Activated CD4-positive, alpha-beta T cell treated with anti-CD3 and anti-CD28 coated beads, Interleukin-2, Interleukin-6, amounts not matched to agents 100 ng/mL and 50 ng/mL, durations not matched to agents 16 hours and 8 hours (primary cell): ENCODE results near the gene DYSF.

ENCODE experiments used
- DNase-seq: peaks from one replicate; pipeline ENCODE4 v3.0.0-alpha.2; 2020

Gene DYSF

GRCh38 chr2:71715241-71715750 is 261.9 kb downstream of the DYSF start:
- no peak for DNase-seq

- no peak for DNase-seq
These were observed 262.8 kb downstream of the DYSF start for GRCh38 chr2:71715951-71716696.

GRCh38 chr2:71716697-71717624 is 263.6 kb downstream of the DYSF start:
- no peak for DNase-seq

GRCh38 chr2:71718686-71719085 is 265.3 kb downstream of the DYSF start:
- no peak for DNase-seq

DNA sequence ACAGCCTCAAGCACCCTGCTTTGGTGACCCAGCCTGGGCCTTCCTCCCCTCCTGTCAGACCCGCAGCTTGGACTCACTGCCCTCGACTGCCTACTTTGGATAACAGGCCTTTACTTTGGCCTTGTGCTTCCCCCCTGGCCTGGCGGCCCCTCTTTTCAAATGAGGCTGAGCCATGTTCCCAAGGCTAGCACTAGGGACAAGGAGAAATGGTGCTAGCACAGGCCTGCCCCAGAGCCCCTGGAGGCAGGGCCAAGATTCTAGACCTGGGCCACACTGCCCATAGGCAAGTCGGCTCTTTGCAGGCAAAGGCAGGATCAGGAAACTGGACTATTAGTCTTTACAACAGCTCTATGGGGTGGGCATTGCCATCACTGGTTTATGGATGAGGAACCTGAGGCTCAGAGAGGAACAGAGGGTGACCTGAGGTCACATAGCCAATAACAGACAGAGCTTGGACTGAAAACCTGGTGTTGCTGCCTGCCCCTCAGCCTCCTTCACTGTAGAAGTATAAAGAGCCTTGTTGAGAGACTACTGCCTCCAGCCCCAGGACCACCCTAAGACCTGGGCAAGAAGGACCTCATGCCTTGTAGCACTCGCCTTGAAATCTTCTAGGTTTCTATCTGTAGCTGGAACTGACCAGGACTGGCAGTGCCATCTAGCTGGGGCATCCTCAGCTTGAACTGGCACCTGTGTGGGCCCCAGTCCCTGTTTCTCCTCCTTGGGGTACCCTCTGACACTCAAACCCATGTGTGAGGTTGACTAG is 266.3 kb downstream of the DYSF start:
- no peak for DNase-seq

- no peak for DNase-seq
These were observed 266.9 kb downstream of the DYSF start for GRCh38 chr2:71720283-71720560.

- no peak for DNase-seq
These were observed 267.4 kb downstream of the DYSF start for GRCh38 chr2:71720596-71721361.

DNA sequence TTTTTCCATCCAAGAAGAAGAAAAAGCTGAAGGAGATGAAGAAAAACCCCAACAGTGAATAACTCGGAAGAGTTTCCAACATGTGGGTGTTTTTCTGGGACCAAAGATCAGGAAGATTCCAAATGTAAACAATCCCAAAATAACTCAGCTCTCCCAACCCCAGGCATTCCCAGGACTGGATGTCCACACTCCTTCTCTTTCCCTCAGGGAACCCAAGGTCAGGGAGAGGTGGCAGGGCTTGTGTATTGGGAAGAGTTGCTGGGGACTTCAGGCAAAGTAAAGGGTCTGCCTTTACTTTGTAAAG is 268.0 kb downstream of the DYSF start:
- DNase-seq = no peak

GRCh38 chr2:71721669-71722068 is 268.3 kb downstream of the DYSF start:
- no peak for DNase-seq

DNA sequence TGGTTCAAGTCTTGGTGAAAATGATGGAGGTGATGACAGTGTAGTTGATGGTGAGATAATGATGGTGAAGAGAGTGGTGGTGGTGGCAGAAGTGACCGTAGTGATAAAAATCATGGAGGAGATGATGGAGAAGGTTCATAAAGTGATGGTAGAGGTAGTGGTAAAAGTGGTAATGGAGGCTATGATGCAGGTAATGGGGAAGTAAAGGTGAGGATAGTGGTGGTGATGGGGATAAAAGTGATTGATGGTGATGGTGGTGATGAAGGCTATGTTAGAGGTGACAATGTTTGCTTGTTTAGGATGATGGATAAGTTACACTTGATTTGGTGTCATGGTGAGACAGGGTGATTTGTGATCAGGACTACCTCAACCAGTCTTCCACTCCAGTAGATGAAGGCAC is 268.9 kb downstream of the DYSF start:
- no peak for DNase-seq

DNA sequence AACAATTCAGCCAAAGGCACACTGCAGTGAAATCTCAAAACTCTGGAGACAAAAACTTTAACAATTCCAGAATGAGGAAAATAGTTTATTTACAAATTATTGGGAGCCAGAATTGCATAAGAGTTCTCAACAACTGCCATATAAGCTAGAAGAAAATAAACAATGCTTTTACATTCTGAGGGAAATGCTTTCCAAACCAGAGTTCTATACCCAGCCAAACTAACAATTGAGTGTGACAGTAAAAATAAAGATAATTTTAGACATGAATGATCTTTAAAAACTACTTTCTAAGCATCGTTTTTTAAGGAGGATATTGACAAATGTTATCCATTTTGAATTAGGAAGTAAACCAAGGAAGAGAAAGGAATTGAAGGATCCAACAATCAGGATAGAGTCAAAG is 271.4 kb downstream of the DYSF start:
- no peak for DNase-seq

DNA sequence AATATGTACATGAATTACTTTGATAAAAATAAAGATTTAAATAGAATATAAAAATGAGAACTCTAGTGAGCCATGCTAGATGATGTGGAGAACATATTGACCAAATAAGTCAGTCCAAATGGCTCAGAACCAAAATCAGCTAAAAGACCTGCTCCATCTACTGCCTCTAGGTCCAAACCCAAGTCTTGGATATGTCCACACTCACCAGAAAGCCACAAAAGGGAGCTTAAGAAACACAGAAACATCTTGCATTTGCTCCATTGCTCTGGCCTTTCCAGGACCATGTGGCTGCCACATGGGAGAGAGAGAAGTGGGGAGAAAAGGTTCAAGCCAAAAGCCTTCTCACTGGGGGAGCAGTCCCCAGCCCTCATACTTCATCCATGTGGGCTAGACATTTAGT is 272.5 kb downstream of the DYSF start:
- no peak for DNase-seq

GRCh38 chr2:71727562-71727961 is 274.2 kb downstream of the DYSF start:
- DNase-seq = no peak

GRCh38 chr2:71728036-71728435 is 274.7 kb downstream of the DYSF start:
- DNase-seq = no peak

DNA sequence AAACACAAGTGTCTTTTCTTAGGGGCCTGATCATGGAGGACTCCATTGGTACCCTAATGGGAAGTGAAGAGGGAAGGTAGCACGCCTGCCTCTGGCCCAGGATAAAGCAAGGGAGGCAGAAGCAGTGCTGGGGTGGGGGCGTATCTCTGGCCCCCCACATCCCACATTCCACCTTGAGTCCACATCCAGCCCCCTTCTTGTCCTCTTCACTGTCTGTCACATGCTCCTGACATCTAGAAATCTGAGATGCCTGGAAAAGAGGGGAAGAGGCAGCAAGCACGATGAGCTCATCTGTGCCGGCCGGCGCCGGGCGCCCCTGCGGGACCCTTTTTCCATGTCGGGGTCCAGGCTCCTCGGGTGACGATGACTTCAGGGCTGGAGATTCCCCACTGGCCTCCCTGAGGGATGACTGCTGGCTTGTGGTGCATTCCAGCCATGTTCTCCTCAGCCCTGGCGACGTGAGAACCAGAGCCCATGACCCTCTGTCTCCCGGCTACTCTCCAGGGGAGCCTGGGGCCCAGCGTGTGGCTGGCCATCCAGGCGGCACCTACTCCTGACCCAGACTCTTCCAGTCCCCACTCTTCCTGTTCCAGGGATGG is 277.5 kb downstream of the DYSF start:
- DNase-seq = no peak

DNA sequence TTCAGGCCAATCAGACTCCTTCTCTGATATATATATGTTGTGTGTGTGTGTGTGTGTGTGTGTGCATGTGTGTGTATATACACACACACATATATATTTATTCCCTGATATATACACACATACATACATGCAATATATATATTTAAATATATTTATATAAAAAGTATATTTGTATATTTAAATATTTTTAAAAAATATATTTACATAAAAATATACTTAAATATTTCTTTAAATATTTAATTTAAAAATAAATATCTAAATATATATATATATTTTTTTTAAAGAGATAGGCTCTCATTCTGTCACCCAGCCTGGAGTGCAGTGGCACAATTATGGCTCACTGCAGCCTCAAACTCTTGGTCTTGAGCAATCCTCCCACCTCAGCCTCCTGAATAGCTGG is 281.3 kb downstream of the DYSF start:
- no peak for DNase-seq

DNA sequence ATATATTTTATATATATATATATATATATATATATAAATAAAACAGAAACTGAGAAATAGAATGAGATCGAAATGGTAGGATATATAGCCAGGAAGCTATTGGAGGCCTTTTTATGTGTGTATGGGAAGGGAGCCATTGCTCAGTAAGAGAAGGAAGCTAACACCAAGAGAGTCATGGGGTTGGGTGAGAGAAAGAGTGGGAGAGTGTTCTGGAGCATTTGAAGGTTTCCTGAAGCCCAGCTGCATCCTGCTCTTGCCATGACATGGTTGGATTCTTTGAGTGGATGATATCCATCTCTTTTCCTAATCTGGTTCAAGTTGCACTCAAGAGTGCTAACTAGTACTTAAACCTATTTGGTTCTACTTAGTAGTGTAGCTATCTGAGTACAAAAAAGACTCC is 282.3 kb downstream of the DYSF start:
- no peak for DNase-seq
